Fibroblast of lung (primary cell): ENCODE data around the gene NOG. TPM values are rescaled to one million over a fixed set of nuclear protein-coding genes. Genes with fewer than 3 reads are reported as not detected.

Experiments used
- DNase-seq, 2 donors: peaks; one replicate each; pipeline versions ENCODE4 v3.0.0 to v3.0.0-alpha.2; 2010; ENCODE audit warnings: low read depth in 2 of 2
- H2AFZ ChIP-seq: 2 replicates; pipeline ENCODE4 v1.5.1; 2012; ENCODE audit warnings: low read length, control low read depth, inconsistent platforms
- H3K27ac ChIP-seq: 2 replicates; pipeline ENCODE4 v1.5.1; 2011; ENCODE audit warnings: low read length, control low read depth; ENCODE audit not compliant: insufficient read depth
- H3K27me3 ChIP-seq: 2 replicates; pipeline ENCODE4 v1.5.1; 2011; ENCODE audit warnings: mild to moderate bottlenecking, low read length; ENCODE audit not compliant: control insufficient read depth, insufficient read depth
- H3K36me3 ChIP-seq: 2 replicates; pipeline ENCODE4 v1.5.1; 2011; ENCODE audit warnings: low read length; ENCODE audit not compliant: control insufficient read depth, insufficient read depth
- H3K4me1 ChIP-seq: 2 replicates; pipeline ENCODE4 v1.5.1; 2011; ENCODE audit warnings: low read length; ENCODE audit not compliant: control insufficient read depth, insufficient read depth; ENCODE audit errors: extremely low read depth
- H3K4me2 ChIP-seq: 2 replicates; pipeline ENCODE4 v1.5.1; 2011; ENCODE audit warnings: low read length, control low read depth; ENCODE audit not compliant: insufficient read depth; ENCODE audit errors: extremely low read depth
- H3K4me3 ChIP-seq, 4 experiments: fragments of 200-600 bp in 1 of 4; sonication (generic) in 1 of 4; replicated peaks in 1 of 4; 2 replicates each; pipeline ENCODE4 v1.5.1; 2011 to 2016; ENCODE audit warnings: low read length in 4 of 4, low read depth in 3 of 4, mild to moderate bottlenecking in 3 of 4, control low read depth in 2 of 4, inconsistent platforms in 1 of 4, mixed read lengths in 1 of 4; ENCODE audit not compliant: insufficient read depth in 1 of 4; ENCODE audit errors: control extremely low read depth in 1 of 4
- H3K79me2 ChIP-seq: 2 replicates; pipeline ENCODE4 v1.5.1; 2012; ENCODE audit warnings: mild to moderate bottlenecking, low read length, inconsistent platforms; ENCODE audit not compliant: control insufficient read depth, insufficient read depth
- H3K9ac ChIP-seq: 2 replicates; pipeline ENCODE4 v1.5.1; 2011; ENCODE audit warnings: mild to moderate bottlenecking, low read length, control low read depth; ENCODE audit not compliant: insufficient read depth
- H3K9me3 ChIP-seq: 2 replicates; pipeline ENCODE4 v1.5.1; 2012; ENCODE audit warnings: low read depth, low read length; ENCODE audit not compliant: control insufficient read depth, insufficient read depth
- H4K20me1 ChIP-seq: 2 replicates; pipeline ENCODE4 v1.5.1; 2011; ENCODE audit warnings: low read length; ENCODE audit not compliant: control insufficient read depth, insufficient read depth; ENCODE audit errors: extremely low read depth
- EZH2 ChIP-seq: IDR thresholded peaks from 2 replicates; pipeline ENCODE4 v1.5.1; 2012; ENCODE audit warnings: low read length, control low read depth, mild to moderate bottlenecking; ENCODE audit errors: missing control alignments
- polyA plus RNA-seq, 2 donors: library from polyadenylated mRNA; depleted of rRNA in 1 of 2; stranded (reverse) in 1 of 2; unstranded in 1 of 2; fragments of >200 nt; gene quantifications; 2 replicates each; pipeline ENCODE4 v1.2.1, GENCODE V29; 2011 to 2012; ENCODE audit warnings: missing spikeins in 1 of 2
- total RNA-seq: library from RNA; depleted of rRNA; stranded (reverse); fragments of >200 nt; gene quantifications from 2 replicates; pipeline ENCODE4 v1.2.1, GENCODE V29; 2014
- TF ChIP-seq, protein P1 (sequence below), 2 donors: IDR thresholded peaks in 1 of 2; conservative IDR thresholded peaks in 1 of 2; 1 replicate in 1 of 2; 2 replicates in 1 of 2; pipeline ENCODE4 v1.5.1; 2011 to 2012; ENCODE audit warnings: low read length in 2 of 2, control low read depth in 1 of 2, inconsistent platforms in 1 of 2, low read depth in 1 of 2, mild to moderate bottlenecking in 1 of 2

The NOG gene
- total and polyA plus RNA-seq, 2 donors (not counting 1 experiment from before 2014, with no cell fraction given) = 0.73 to 0.99 TPM

DNA sequence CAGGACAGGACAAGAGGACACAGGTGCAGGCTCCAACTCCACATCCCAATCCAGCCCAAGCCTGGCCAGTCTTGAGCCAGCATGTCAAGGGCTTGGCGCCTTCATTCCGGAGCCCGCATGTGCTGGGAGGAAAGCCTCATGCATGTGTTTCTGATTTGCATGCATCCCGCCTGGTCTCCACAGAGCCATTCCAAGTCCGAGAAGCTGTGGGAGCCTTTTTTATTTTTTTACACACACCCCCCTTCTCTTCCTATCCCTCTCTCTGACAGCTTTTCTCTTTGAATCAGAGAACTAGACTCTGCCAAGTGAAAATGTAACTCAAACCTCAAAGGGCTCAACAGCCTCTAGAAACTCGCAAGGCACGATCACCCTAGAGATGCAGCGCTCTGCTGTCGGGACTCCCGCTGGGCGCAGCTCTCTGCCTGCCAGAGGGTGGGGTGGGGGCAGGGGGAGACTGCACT lies 45.1 kb downstream of the NOG start:
- H3K9ac ChIP-seq = no peak overlapping the region
- DNase-seq = peak in 1 of 2 donors; percentile 9
- H3K79me2 ChIP-seq = no peaks in the 10 kb centered on the region
- H3K4me2 ChIP-seq = no peak overlapping the region
- H3K36me3 ChIP-seq = no peaks in the 10 kb centered on the region
- H3K4me3 ChIP-seq = no peak overlapping the region
- no peaks in the 10 kb centered on the region for H3K4me1 ChIP-seq
- no peak overlapping the region for H2AFZ ChIP-seq
- no peaks in the 10 kb centered on the region for H3K9me3 ChIP-seq
- H3K27ac ChIP-seq = no peak overlapping the region
- TF ChIP-seq, protein P1, sequence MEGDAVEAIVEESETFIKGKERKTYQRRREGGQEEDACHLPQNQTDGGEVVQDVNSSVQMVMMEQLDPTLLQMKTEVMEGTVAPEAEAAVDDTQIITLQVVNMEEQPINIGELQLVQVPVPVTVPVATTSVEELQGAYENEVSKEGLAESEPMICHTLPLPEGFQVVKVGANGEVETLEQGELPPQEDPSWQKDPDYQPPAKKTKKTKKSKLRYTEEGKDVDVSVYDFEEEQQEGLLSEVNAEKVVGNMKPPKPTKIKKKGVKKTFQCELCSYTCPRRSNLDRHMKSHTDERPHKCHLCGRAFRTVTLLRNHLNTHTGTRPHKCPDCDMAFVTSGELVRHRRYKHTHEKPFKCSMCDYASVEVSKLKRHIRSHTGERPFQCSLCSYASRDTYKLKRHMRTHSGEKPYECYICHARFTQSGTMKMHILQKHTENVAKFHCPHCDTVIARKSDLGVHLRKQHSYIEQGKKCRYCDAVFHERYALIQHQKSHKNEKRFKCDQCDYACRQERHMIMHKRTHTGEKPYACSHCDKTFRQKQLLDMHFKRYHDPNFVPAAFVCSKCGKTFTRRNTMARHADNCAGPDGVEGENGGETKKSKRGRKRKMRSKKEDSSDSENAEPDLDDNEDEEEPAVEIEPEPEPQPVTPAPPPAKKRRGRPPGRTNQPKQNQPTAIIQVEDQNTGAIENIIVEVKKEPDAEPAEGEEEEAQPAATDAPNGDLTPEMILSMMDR (conservative IDR thresholded peaks at IDR 0.05 in 1 of 2, IDR thresholded peaks at IDR 0.05 in 1 of 2; ENCODE audit: low read depth in 1 of 2, low read length in 2 of 2) = no peak
- no peak for TF ChIP-seq EZH2
- H3K27me3 ChIP-seq = no peaks in the 10 kb centered on the region
- no peaks in the 10 kb centered on the region for H4K20me1 ChIP-seq

DNA sequence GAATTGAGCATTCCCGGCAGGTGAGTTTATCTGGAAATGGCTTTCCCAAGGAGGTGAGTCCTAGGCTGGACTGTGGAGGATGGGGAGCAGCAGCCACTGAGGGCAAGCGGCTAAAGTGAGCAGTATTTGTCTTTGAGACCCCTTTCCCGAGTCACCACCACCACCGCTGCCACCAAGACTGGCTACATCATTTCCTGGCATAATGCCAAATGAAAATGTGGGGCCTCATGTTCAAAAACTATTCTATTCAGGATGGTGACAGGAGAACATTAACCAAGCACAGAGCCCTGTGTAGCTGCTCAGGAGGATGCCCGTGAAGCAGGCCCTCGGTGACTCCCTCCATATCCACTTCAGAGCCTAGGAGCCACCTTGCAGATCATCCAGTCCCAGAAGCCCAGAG lies 46.0 kb downstream of the NOG start:
- Histone ChIP-seq H4K20me1 (no peaks in the 10 kb centered on the region), H3K36me3 (no peaks in the 10 kb centered on the region), H3K27me3 (no peaks in the 10 kb centered on the region), H3K9me3 (no peaks in the 10 kb centered on the region), H3K4me3 (no peak overlapping the region), H3K4me1 (no peaks in the 10 kb centered on the region), H2AFZ (no peak overlapping the region), H3K9ac (no peak overlapping the region), H3K27ac (no peak overlapping the region), H3K4me2 (no peak overlapping the region), H3K79me2 (no peaks in the 10 kb centered on the region)
- no peak for DNase-seq
- no peak for TF ChIP-seq EZH2
- TF ChIP-seq, protein P1 (conservative IDR thresholded peaks at IDR 0.05 in 1 of 2, IDR thresholded peaks at IDR 0.05 in 1 of 2; ENCODE audit: low read depth in 1 of 2, low read length in 2 of 2) = no peak

DNA sequence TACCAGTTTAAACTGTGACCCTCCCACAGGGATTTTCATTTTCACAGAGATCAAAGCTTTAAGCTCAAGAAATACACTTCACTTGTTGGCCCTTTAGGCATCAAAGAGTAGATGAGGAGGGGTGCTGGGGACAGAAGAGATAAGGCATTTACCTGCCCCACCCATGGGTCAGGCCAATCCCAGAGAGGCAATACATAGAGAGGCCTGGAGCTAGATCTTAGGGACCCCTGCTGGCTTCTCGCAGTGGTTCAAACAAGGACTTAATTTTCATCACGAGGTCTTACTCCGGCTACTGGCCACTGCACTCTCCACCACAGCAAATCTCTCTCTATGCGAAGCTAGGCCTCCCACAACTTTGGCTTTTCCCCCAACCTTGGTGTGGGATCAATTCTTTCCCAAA lies 46.6 kb downstream of the NOG start:
- Histone ChIP-seq H3K4me1 (no peaks in the 10 kb centered on the region), H2AFZ (no peak overlapping the region), H3K27ac (no peak overlapping the region), H4K20me1 (no peaks in the 10 kb centered on the region), H3K27me3 (no peaks in the 10 kb centered on the region), H3K9me3 (no peaks in the 10 kb centered on the region), H3K79me2 (no peaks in the 10 kb centered on the region), H3K36me3 (no peaks in the 10 kb centered on the region), H3K4me3 (no peak overlapping the region), H3K9ac (no peak overlapping the region), H3K4me2 (no peak overlapping the region)
- TF ChIP-seq, protein P1 (conservative IDR thresholded peaks at IDR 0.05 in 1 of 2, IDR thresholded peaks at IDR 0.05 in 1 of 2; ENCODE audit: low read depth in 1 of 2, low read length in 2 of 2) = no peak
- TF ChIP-seq EZH2 = no peak
- no peak for DNase-seq
